Smooth muscle cell (in vitro differentiated cells): ENCODE measurements around the gene DCAF6. TPM values are rescaled to one million over a fixed set of nuclear protein-coding genes. Genes with fewer than 3 reads are reported as not detected.
A peak's percentile ranks its signal among the peaks of the same experiment; 100 is the strongest.

Source experiments
- DNase-seq: peaks from one replicate; lab custom pipeline; 2025; ENCODE audit not compliant: unreplicated experiment; lab: John Stamatoyannopoulos, UW
- H2AFZ ChIP-seq: fragments of 200-600 bp; sonication (generic); 2 replicates; pipeline ENCODE4 v1.6.0; 2016; ENCODE audit warnings: antibody characterized with exemption, low read depth, mild to moderate bottlenecking
- H3F3A ChIP-seq: fragments of 200-600 bp; sonication (generic); 2 replicates; pipeline ENCODE4 v1.6.0; 2017; ENCODE audit warnings: antibody characterized with exemption, low read depth
- H3K27ac ChIP-seq: fragments of 200-600 bp; sonication (generic); 2 replicates; pipeline ENCODE4 v1.5.1; 2016; ENCODE audit warnings: low read depth, mild to moderate bottlenecking
- H3K27me3 ChIP-seq: fragments of 200-600 bp; sonication (generic); 2 replicates; pipeline ENCODE4 v1.6.1; 2016; ENCODE audit warnings: low read depth, mild to moderate bottlenecking
- H3K36me3 ChIP-seq: fragments of 200-600 bp; sonication (generic); 2 replicates; pipeline ENCODE4 v1.5.1; 2016; ENCODE audit warnings: low read depth
- H3K4me1 ChIP-seq: fragments of 200-600 bp; sonication (generic); 2 replicates; pipeline ENCODE4 v1.5.1; 2016; ENCODE audit warnings: low read depth
- H3K4me2 ChIP-seq: fragments of 200-600 bp; sonication (generic); 2 replicates; pipeline ENCODE4 v1.6.0; 2016; ENCODE audit warnings: mild to moderate bottlenecking
- H3K4me3 ChIP-seq: fragments of 200-600 bp; sonication (generic); 2 replicates; pipeline ENCODE4 v1.5.1; 2016; ENCODE audit warnings: mild to moderate bottlenecking
- H3K79me2 ChIP-seq: fragments of 200-600 bp; sonication (generic); 2 replicates; pipeline ENCODE4 v1.6.0; 2016; ENCODE audit warnings: low read depth, mild to moderate bottlenecking
- H3K9ac ChIP-seq: fragments of 200-600 bp; sonication (generic); 2 replicates; pipeline ENCODE4 v1.6.0; 2016; ENCODE audit warnings: low read depth
- H3K9me3 ChIP-seq: fragments of 200-600 bp; sonication (generic); replicated peaks from 2 replicates; pipeline ENCODE4 v1.5.1; 2016; ENCODE audit warnings: low read depth
- H4K20me1 ChIP-seq: fragments of 200-600 bp; sonication (generic); 2 replicates; pipeline ENCODE4 v1.6.0; 2016; ENCODE audit warnings: low read depth
- CTCF ChIP-seq: fragments of 200-600 bp; sonication (generic); IDR thresholded peaks from 2 replicates; pipeline ENCODE4 v1.5.1; 2017; ENCODE audit warnings: borderline replicate concordance, mild to moderate bottlenecking, antibody characterized with exemption; ENCODE audit not compliant: insufficient read depth, poor library complexity, severe bottlenecking
- WGBS: methylation state at CpG from one replicate; pipeline ENCODE4 v1.1.7; 2016; ENCODE audit warnings: low lambda C conversion rate; 5-methylcytosine and 5-hydroxymethylcytosine counted together
- microRNA counts: library from miRNA; unstranded; fragments of <30 nt; microRNA quantifications from one replicate; lab custom pipeline; 2016
- microRNA-seq: library from miRNA; unstranded; fragments of <30 nt; microRNA quantifications from one replicate; pipeline ENCODE4, GENCODE V29; 2016; ENCODE audit warnings: borderline number of aligned reads
- polyA plus RNA-seq: library from polyadenylated mRNA; unstranded; fragments of >200 nt; fragmentation: Nextera tagmentation; extraction: Ambion mirVana; gene quantifications from 2 replicates; pipeline ENCODE4 v1.2.1, GENCODE V29; 2016
- small RNA-seq: library from RNA; depleted of rRNA; stranded (forward); fragments of <200 nt; gene quantifications from one replicate; pipeline ENCODE3, GENCODE V24; 2014
- total RNA-seq: library from RNA; depleted of rRNA; stranded (reverse); fragments of >200 nt; gene quantifications from 2 replicates; pipeline ENCODE4 v1.2.3, GENCODE V29; 2014

DCAF6 gene
- total and polyA plus RNA-seq, 2 experiments from 2014 or later = 27.4 to 34.9 TPM

GRCh38 chr1:168121401-168122011, 185.0 kb downstream of the DCAF6 start:
- H3K4me1 ChIP-seq = no peaks in the 10 kb centered on the region
- no peaks in the 10 kb centered on the region for H3K36me3 ChIP-seq
- H3K4me2 ChIP-seq = peak overlapping the region; percentile 49
- no peak for DNase-seq
- peak overlapping the region; percentile 81 for H3K27ac ChIP-seq
- TF ChIP-seq CTCF = no peak
- 59% methylated on average over 7 of the region's 7 CpGs for WGBS
- H3K9me3 ChIP-seq = no peaks in the 10 kb centered on the region
- no peaks in the 10 kb centered on the region for H3K27me3 ChIP-seq
- no peak overlapping the region for H3K9ac ChIP-seq
- H4K20me1 ChIP-seq = peaks cover 7% of the 10 kb centered on the region
- H2AFZ ChIP-seq = no peak overlapping the region
- H3K4me3 ChIP-seq = no peak overlapping the region
- H3F3A ChIP-seq = no peaks in the 10 kb centered on the region
- peaks cover 24% of the 10 kb centered on the region for H3K79me2 ChIP-seq

GRCh38 chr1:168125051-168125450, 188.6 kb downstream of the DCAF6 start:
- Histone ChIP-seq H3K79me2 (peaks cover 24% of the 10 kb centered on the region), H3K9ac (no peak overlapping the region), H4K20me1 (peaks cover 7% of the 10 kb centered on the region), H3K27ac (no peak overlapping the region), H3K36me3 (no peaks in the 10 kb centered on the region), H3K27me3 (no peaks in the 10 kb centered on the region), H3K4me3 (no peak overlapping the region), H3K4me1 (no peaks in the 10 kb centered on the region), H3K4me2 (no peak overlapping the region), H2AFZ (no peak overlapping the region), H3K9me3 (no peaks in the 10 kb centered on the region), H3F3A (no peaks in the 10 kb centered on the region)
- WGBS = 91% methylated on average over 1 of the region's 1 CpG
- no peak for TF ChIP-seq CTCF
- no peak for DNase-seq

MicroRNA genes within 50 kb of the gene (microRNA counts, 767-probe panel; counts per million panel counts)
- 183 counts per million for microRNA hsa-miR-1255b-5p (lab: Ali Mortazavi, UCI)

Small RNA genes within 50 kb of the gene (microRNA-seq; reads per million reads assigned to microRNA genes)
- gene MIR1255B2 = not detected

Small RNA genes within 50 kb of the gene (small RNA-seq; reads per million reads assigned to genes)
- not detected for gene MIR1255B2

Other genes starting within 250 kb of the DCAF6 start
- 250 and 264 TPM in 2 replicates for gene MPZL1, start 214.7 kb upstream of the DCAF6 start, total RNA-seq
- gene MPZL1, start 214.7 kb upstream of the DCAF6 start, polyA plus RNA-seq = 276 and 303 TPM in 2 replicates
- gene ADCY10, start 22.5 kb upstream of the DCAF6 start, total RNA-seq = 0.18 TPM in 1 of 2 replicates, not detected in the other
- gene ADCY10, start 22.5 kb upstream of the DCAF6 start, polyA plus RNA-seq = not detected in 2 replicates
- gene MPC2, start 389 bp downstream of the DCAF6 start, total RNA-seq = 47.1 and 58.2 TPM in 2 replicates
- gene MPC2, start 389 bp downstream of the DCAF6 start, polyA plus RNA-seq = 66.5 and 69.9 TPM in 2 replicates
- gene GPR161, start 200.2 kb downstream of the DCAF6 start, total RNA-seq = 9.7 and 9.9 TPM in 2 replicates
- gene GPR161, start 200.2 kb downstream of the DCAF6 start, polyA plus RNA-seq = 23.3 and 25.4 TPM in 2 replicates
- gene TIPRL, start 242.3 kb downstream of the DCAF6 start, total RNA-seq = 33.4 and 45.9 TPM in 2 replicates
- 31.0 and 38.9 TPM in 2 replicates for gene TIPRL, start 242.3 kb downstream of the DCAF6 start, polyA plus RNA-seq